HFFc6 (cell line): ENCODE data around the gene TUBA1A. TPM values are rescaled to one million over a fixed set of nuclear protein-coding genes. Genes with fewer than 3 reads are reported as not detected.
"Not testable (repeated sequence)": the region's sequence is repeated elsewhere in the genome, so short reads cannot be mapped to it uniquely, and the experiment has no call there.

Experiments used
- DNase-seq: peaks from one replicate; pipeline ENCODE4 v3.0.0-alpha.2; 2018
- H3K27ac Mint-ChIP-seq: 2 replicates; pipeline ENCODE4 v1.8.0; 2020; ENCODE audit warnings: mild to moderate bottlenecking, mixed read lengths
- H3K27me3 Mint-ChIP-seq: 2 replicates; pipeline ENCODE4 v1.8.0; 2021; ENCODE audit warnings: mild to moderate bottlenecking, moderate library complexity, mixed read lengths; ENCODE audit not compliant: insufficient read depth
- H3K36me3 Mint-ChIP-seq: 2 replicates; pipeline ENCODE4 v1.8.0; 2021; ENCODE audit warnings: low read depth, mixed read lengths
- H3K4me1 Mint-ChIP-seq: 2 replicates; pipeline ENCODE4 v1.8.0; 2020; ENCODE audit warnings: low read depth, mixed read lengths
- H3K4me3 Mint-ChIP-seq: 2 replicates; pipeline ENCODE4 v1.8.0; 2020; ENCODE audit warnings: mild to moderate bottlenecking, moderate library complexity, mixed read lengths
- H3K9me3 Mint-ChIP-seq: 2 replicates; pipeline ENCODE4 v1.8.0; 2020; ENCODE audit warnings: mild to moderate bottlenecking, mixed read lengths
- total RNA-seq, 6 experiments: library from RNA; stranded (reverse); fragmentation: NEBNext Ultra II Directional; extraction: Animal tissue kit (Norgen Biotek cat#: 25700); gene quantifications; 2 replicates in 1 of 6; 3 replicates in 5 of 6; pipeline ENCODE4 v1.2.3, GENCODE V29; 2021
- TF ChIP-seq, protein P1 (sequence below): fragments of 200-600 bp; sonication (generic); IDR thresholded peaks from 2 replicates; pipeline ENCODE4 v1.5.0; 2021; ENCODE audit warnings: antibody characterized with exemption, mild to moderate bottlenecking

Gene TUBA1A
- total RNA-seq, 6 experiments from 2014 or later: 227 to 300 (median 257) TPM

- Mint-ChIP-seq H3K9me3 (peaks cover 14% of the 10 kb centered on the region), H3K27ac (no peak overlapping the region), H3K4me1 (no peaks in the 10 kb centered on the region), H3K36me3 (peaks cover 9% of the 10 kb centered on the region), H3K4me3 (no peak overlapping the region), H3K27me3 (peaks cover 6% of the 10 kb centered on the region)
- TF ChIP-seq, protein P1, sequence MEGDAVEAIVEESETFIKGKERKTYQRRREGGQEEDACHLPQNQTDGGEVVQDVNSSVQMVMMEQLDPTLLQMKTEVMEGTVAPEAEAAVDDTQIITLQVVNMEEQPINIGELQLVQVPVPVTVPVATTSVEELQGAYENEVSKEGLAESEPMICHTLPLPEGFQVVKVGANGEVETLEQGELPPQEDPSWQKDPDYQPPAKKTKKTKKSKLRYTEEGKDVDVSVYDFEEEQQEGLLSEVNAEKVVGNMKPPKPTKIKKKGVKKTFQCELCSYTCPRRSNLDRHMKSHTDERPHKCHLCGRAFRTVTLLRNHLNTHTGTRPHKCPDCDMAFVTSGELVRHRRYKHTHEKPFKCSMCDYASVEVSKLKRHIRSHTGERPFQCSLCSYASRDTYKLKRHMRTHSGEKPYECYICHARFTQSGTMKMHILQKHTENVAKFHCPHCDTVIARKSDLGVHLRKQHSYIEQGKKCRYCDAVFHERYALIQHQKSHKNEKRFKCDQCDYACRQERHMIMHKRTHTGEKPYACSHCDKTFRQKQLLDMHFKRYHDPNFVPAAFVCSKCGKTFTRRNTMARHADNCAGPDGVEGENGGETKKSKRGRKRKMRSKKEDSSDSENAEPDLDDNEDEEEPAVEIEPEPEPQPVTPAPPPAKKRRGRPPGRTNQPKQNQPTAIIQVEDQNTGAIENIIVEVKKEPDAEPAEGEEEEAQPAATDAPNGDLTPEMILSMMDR: no peak
- no peak for DNase-seq
These were observed 14.7 kb downstream of the TUBA1A start for GRCh38 chr12:49174218-49174617.

DNA sequence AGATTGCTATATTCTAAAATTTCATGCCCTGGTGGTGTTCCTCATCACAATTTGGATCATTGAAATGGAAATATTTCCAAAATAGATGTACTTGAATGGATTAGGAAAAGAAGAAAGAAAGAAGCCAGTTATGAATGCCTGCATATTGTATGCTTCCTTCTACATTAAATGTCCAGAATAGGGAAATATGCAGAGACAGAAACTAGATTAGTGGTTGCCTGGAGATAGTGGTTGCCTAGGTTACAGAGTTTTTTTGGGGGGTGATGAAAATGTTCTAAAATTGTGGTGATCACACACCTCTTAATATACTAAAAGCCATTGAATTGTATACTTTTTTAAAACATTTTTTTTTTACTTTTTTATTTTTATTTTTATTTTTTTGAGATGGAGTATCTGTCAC, 18.0 kb downstream of the TUBA1A start:
- H3K4me1 Mint-ChIP-seq: no peaks in the 10 kb centered on the region
- H3K27me3 Mint-ChIP-seq: peaks cover 8% of the 10 kb centered on the region
- H3K9me3 Mint-ChIP-seq: no peaks in the 10 kb centered on the region
- DNase-seq: no peak
- TF ChIP-seq, protein P1: no peak
- H3K27ac Mint-ChIP-seq: no peak overlapping the region
- H3K36me3 Mint-ChIP-seq: no peaks in the 10 kb centered on the region
- no peak overlapping the region for H3K4me3 Mint-ChIP-seq

DNA sequence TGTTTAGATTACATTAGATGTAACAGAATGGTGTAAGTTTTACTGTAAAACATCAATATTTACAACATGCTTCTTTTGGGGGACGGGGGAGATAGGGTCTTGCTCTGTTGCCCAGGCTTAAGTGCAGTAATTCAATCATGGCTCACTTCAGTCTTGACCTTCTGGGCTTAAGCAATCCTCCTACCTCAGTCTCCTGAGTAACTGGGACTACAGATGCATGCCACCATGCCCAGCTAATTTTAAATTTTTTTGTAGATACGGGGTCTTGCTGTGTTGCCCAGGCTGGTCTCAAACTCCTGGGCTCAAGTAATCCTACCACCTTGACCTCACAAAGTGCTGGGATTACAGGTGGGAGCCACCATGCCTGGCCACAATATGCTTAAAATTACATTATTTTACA, 23.8 kb downstream of the TUBA1A start:
- Mint-ChIP-seq H3K4me1 (no peaks in the 10 kb centered on the region), H3K27ac (no peak overlapping the region), H3K36me3 (no peaks in the 10 kb centered on the region), H3K9me3 (no peaks in the 10 kb centered on the region), H3K4me3 (no peak overlapping the region), H3K27me3 (peaks cover 7% of the 10 kb centered on the region)
- DNase-seq: no peak
- TF ChIP-seq, protein P1: no peak

GRCh38 chr12:49161901-49162300, 27.0 kb downstream of the TUBA1A start:
- not testable (repeated sequence) for H3K27me3 Mint-ChIP-seq, H3K27ac Mint-ChIP-seq, DNase-seq, H3K36me3 Mint-ChIP-seq, H3K9me3 Mint-ChIP-seq, H3K4me3 Mint-ChIP-seq, H3K4me1 Mint-ChIP-seq

DNA sequence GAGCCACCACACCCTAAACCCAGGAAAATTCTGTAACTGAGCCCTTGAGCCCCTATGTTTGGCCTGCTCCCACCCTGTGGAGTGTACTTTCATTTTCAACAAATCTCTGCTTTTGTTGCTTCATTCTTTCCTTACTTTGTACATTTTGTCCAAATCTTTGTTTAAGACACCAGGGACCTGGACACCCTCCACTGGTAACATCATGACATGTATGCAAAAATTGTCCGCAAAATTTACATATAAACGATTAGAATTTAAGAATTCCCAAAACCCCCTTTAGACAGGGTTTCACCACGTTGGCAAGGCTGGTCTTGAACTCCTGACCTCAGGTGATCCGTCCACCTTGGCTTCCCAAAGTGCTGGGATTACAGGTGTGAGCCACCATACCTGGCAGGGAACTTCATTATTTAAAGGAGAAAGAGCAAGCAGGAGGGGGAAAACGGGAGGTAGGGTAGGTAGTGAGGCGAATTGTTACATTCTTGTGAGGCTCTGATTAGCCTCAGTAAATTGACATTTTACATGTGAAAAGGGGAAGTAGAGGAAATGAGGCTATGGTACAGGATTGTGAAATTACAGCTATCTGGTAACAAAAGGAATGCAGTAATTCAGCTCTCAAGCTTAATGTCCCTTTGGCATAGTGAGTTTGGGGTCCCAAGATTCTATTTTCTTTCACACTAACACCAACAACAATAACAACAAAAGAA, 27.6 kb downstream of the TUBA1A start:
- H3K36me3 Mint-ChIP-seq: no peaks in the 10 kb centered on the region
- DNase-seq: no peak
- TF ChIP-seq, protein P1: no peak
- peaks cover 3% of the 10 kb centered on the region for H3K27me3 Mint-ChIP-seq
- no peak overlapping the region for H3K27ac Mint-ChIP-seq
- H3K9me3 Mint-ChIP-seq: no peaks in the 10 kb centered on the region
- no peak overlapping the region for H3K4me3 Mint-ChIP-seq
- H3K4me1 Mint-ChIP-seq: no peaks in the 10 kb centered on the region

DNA sequence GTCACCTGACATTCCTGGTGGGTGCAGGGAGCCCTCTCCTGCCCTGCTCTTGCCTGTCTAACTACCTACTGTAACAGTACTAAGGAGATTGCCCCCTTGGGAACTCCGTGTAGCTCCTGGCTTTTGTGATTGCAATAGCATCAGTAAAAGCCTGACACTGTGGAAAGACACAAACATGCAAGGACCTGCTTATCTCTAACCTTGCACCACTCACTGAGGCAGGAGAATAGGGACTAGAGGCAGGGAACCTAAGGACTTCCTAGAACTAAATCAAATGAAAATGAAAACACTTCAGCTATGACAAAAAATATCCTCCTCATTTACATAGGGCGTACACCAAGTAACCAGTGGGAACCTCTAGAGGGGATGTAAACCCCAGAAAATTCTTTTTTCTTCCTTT, 28.5 kb downstream of the TUBA1A start:
- H3K4me1 Mint-ChIP-seq: no peaks in the 10 kb centered on the region
- H3K4me3 Mint-ChIP-seq: no peak overlapping the region
- H3K27me3 Mint-ChIP-seq: peaks cover 3% of the 10 kb centered on the region
- DNase-seq: no peak
- no peak overlapping the region for H3K27ac Mint-ChIP-seq
- no peaks in the 10 kb centered on the region for H3K9me3 Mint-ChIP-seq
- H3K36me3 Mint-ChIP-seq: no peaks in the 10 kb centered on the region
- TF ChIP-seq, protein P1: no peak
